Hematopoietic multipotent progenitor cell treated with erythropoietin and hydrocortisone succinate and interleukin-3 and kit ligand, for 6 days (in vitro differentiated cells): ENCODE results near the gene GEMIN5.

Experiments used
- DNase-seq: peaks from one replicate; pipeline ENCODE4 v3.0.0-alpha.2; 2015

GEMIN5 gene

GRCh38 chr5:154878642-154879335, 59.2 kb downstream of the GEMIN5 start:
- peak; percentile 63 for DNase-seq

GRCh38 chr5:154873791-154874331, 64.2 kb downstream of the GEMIN5 start:
- DNase-seq, result no peak

- DNase-seq, result no peak
Measured at GRCh38 chr5:154871734-154872133, 66.3 kb downstream of the GEMIN5 start.

GRCh38 chr5:154868702-154869101, 69.3 kb downstream of the GEMIN5 start:
- DNase-seq, result peak; percentile 54

- no peak for DNase-seq
Measured at GRCh38 chr5:154866841-154867240, 71.2 kb downstream of the GEMIN5 start.

GRCh38 chr5:154865466-154866184, 72.4 kb downstream of the GEMIN5 start:
- no peak for DNase-seq

- DNase-seq, result no peak
Measured at GRCh38 chr5:154863291-154864080, 74.5 kb downstream of the GEMIN5 start.

GRCh38 chr5:154862766-154863165, 75.2 kb downstream of the GEMIN5 start:
- no peak for DNase-seq

GRCh38 chr5:154861946-154862345, 76.1 kb downstream of the GEMIN5 start:
- no peak for DNase-seq

- peak; percentile 36 for DNase-seq
Measured at GRCh38 chr5:154860765-154861164, 77.2 kb downstream of the GEMIN5 start.

- peak; percentile 20 for DNase-seq
Measured at GRCh38 chr5:154860123-154860522, 77.9 kb downstream of the GEMIN5 start.

- DNase-seq, result peak; percentile 68
Measured at GRCh38 chr5:154858972-154859871, 78.8 kb downstream of the GEMIN5 start.

- peak; percentile 99 for DNase-seq
Measured at GRCh38 chr5:154858297-154858971, 79.6 kb downstream of the GEMIN5 start, which contains the start of gene CNOT8. CNOT8 (plus strand) TSS chr5:154858627; CDS start chr5:154863279, 4,652 bp downstream.

GRCh38 chr5:154857530-154858296, 80.3 kb downstream of the GEMIN5 start:
- DNase-seq, result peak; percentile 99

- DNase-seq, result no peak
Measured at GRCh38 chr5:154851351-154851750, 86.7 kb downstream of the GEMIN5 start.

- DNase-seq, result peak; percentile 63
Measured at GRCh38 chr5:154850255-154851062, 87.6 kb downstream of the GEMIN5 start, which contains the start of gene FAXDC2. FAXDC2 (minus strand) TSS chr5:154850603; CDS start chr5:154838178, 12,425 bp downstream.

GRCh38 chr5:154849791-154850201, 88.2 kb downstream of the GEMIN5 start:
- peak; percentile 68 for DNase-seq

GRCh38 chr5:154849264-154849785, 88.7 kb downstream of the GEMIN5 start:
- DNase-seq, result no peak

- DNase-seq, result no peak
Measured at GRCh38 chr5:154844809-154845208, 93.2 kb downstream of the GEMIN5 start.
